ENCODE data around the gene MMP15. TPM values are rescaled to one million over a fixed set of nuclear protein-coding genes. Genes with fewer than 3 reads are reported as not detected.
A peak's percentile ranks its signal among the peaks of the same experiment; 100 is the strongest.
"Not testable (repeated sequence)": the region's sequence is repeated elsewhere in the genome, so short reads cannot be mapped to it uniquely, and the experiment has no call there.

Gene MMP15
- total RNA-seq, 1 donor from 2014 or later = 4.6 TPM

- ATAC-seq = no peak
Observed at GRCh38 chr16:58049232-58050185, 24.0 kb downstream of the MMP15 start.

- ATAC-seq = no peak
Observed at GRCh38 chr16:58051296-58051695, 25.7 kb downstream of the MMP15 start.

- ATAC-seq = no peak
Observed at GRCh38 chr16:58051821-58052603, 26.5 kb downstream of the MMP15 start.

GRCh38 chr16:58053682-58054005 is 28.1 kb downstream of the MMP15 start:
- ATAC-seq = no peak

- no peak for ATAC-seq
Observed at GRCh38 chr16:58054289-58054688, 28.7 kb downstream of the MMP15 start.

- ATAC-seq = no peak
Observed at GRCh38 chr16:58056580-58056979, 31.0 kb downstream of the MMP15 start.

GRCh38 chr16:58057121-58057520 is 31.6 kb downstream of the MMP15 start:
- no peak for ATAC-seq

GRCh38 chr16:58057784-58058183 is 32.2 kb downstream of the MMP15 start:
- ATAC-seq = no peak

- ATAC-seq = no peak
Observed at GRCh38 chr16:58062821-58063220, 37.3 kb downstream of the MMP15 start.

- ATAC-seq = no peak
Observed at GRCh38 chr16:58063377-58064076, 38.0 kb downstream of the MMP15 start.

- no peak for ATAC-seq
Observed at GRCh38 chr16:58070585-58070984, 45.0 kb downstream of the MMP15 start.

GRCh38 chr16:58072134-58072533 is 46.6 kb downstream of the MMP15 start:
- ATAC-seq = not testable (repeated sequence)

GRCh38 chr16:58073086-58073485 is 47.5 kb downstream of the MMP15 start:
- ATAC-seq = not testable (repeated sequence)

GRCh38 chr16:58074657-58075056 is 49.1 kb downstream of the MMP15 start:
- no peak for ATAC-seq

GRCh38 chr16:58076514-58076913 is 51.0 kb downstream of the MMP15 start:
- ATAC-seq = no peak

GRCh38 chr16:58077796-58078195 is 52.2 kb downstream of the MMP15 start:
- ATAC-seq = no peak

GRCh38 chr16:58080657-58081056 is 55.1 kb downstream of the MMP15 start:
- not testable (repeated sequence) for ATAC-seq

GRCh38 chr16:58082381-58082780 is 56.8 kb downstream of the MMP15 start:
- ATAC-seq = no peak

- no peak for ATAC-seq
Observed at GRCh38 chr16:58084635-58085034, 59.1 kb downstream of the MMP15 start.

- ATAC-seq = no peak
Observed at GRCh38 chr16:58085171-58085570, 59.6 kb downstream of the MMP15 start.

- ATAC-seq = peak; percentile 25
Observed at GRCh38 chr16:58085584-58086251, 60.2 kb downstream of the MMP15 start.
